GM21360 (cell line): ENCODE results near the gene RPL27A.

Experiments
- ATAC-seq: cut with Tn5 transposase; IDR thresholded peaks from one replicate; pipeline ENCODE4 v1.9.1; 2021; ENCODE audit warnings: mild to moderate bottlenecking, moderate library complexity; ENCODE audit not compliant: unreplicated experiment

Gene RPL27A

DNA sequence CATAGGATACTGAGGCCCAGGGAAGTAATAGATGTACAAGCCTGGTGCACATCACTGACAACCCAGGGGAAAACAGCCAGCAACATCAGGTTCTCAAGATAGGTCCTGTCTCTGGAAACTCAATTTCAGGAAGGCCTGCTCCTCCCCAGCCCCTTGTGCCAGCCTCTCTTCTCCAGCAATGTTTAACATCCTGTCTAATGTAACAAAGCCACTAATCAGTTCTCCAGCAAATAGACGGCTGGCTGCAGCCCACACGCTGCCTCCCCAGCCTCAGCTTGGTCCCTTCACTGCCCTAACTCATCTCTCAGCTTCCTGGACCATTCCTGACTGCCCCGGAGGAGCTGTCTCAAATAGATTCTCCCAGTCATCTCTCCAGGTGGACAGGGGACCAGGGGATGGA, 37.8 kb downstream of the RPL27A start:
- no peak for ATAC-seq

DNA sequence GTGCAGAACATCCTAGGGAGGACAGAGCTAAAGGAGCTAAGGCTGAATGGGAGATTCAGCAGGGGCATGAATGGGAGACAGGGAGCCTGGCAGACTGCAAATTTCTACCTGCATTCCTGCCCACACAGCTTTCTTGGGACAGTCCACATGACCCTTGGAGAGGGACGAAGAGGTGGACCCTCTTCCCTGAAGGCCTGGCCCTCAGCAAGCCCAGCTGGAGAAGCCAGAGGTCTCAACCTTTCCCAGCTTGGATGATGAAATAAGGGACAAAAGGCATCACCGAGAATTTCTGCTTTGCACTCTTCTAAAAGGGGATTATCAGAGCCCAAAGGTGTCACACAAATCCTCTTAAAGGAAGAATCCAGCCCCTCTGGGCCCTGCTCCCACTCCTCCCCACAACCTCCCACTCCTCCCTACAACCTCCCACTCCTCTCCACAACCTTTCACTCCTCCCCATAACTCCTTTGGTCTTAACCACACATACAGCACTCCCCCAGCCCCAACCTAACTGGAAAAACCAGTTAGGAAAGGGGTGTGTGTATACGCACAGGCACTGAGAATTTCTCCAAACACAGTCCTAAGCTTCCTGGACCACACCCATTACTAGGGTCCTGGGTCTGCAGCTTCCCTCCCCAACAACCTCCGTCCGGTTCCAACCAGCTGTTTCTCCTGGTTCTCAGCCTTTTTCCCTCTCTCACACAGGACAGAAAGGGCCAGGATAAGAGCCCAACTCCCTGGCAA, 38.4 kb downstream of the RPL27A start:
- no peak for ATAC-seq

DNA sequence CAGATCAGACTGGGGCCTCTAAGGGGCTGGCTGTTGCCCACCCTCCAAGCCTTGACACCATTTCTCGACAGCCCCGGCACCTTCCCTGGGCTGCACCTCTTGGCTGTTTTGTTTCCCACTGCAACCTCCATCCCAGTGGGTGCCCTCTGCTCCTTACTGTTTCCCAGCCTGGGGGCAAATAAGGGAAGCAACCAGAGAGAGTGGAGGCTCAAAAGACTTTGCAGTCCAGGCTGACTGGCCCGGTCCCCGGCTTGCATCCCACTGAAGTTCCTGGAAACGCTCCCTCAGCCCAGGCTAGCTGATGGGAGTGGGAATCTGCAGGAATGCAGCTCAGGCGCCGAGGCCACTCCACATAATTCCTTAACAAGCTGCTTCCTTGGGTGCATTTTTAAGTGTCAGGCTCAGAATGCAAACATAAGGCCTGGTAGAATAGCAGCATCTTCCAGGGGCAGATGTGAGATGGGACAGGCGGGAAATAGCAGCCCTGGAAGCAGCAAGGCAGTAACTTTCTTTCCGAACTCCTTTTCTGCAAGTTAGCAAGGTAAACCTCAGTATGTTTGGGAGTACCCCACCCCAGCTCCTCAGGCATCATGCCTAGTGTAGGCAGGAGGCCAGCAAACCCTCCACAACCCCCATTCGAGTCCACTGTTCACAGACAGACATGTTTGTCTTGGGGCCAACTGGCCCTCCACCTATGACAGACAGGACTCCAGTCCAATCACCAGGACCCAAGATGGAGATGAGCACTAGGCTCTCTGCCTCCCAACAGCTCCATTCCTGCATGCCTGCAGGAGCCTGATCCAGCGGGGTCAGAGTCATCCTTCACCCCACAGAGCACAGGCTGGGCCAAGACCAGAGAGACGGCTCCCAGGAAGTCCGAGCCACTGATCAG, 39.3 kb downstream of the RPL27A start:
- ATAC-seq = no peak

DNA sequence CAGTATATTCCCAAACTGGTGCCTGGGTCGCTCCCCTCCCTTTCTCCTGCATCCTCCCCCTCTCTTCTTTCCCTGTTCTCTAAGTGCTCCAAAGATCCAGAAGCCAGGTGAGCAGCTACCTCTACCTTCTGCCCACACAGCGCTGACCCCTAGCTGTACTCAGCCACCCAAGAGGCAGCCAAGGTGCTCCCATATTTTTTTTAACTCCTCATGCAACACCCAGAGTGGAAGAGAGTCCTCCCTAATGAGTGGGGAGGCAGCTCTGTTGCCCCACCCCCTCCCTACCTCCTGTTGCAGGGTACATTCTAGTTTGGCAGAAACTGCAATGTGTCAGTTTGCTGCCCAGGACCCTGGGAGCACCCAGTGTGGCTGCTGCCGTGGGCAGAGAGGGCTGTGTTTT, 40.2 kb downstream of the RPL27A start:
- no peak for ATAC-seq

DNA sequence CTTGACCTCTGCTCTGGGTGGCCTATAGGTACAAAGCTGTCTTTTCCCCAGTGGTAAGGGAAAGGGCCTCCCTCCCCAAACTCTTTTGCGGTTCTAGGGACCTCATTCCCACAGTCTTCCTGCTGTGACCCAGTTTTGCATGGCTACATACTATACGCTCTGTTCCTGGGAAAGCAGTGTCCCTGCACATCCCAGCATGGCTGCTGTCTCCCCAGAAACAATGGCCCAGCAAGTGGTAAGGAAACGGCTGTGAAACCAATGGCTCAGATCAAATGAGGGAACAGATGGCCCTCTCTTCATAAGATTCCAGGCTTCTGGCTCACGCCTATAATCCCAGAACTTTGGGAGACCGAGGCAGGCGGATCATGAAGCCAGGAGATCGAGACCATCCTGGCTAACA, 41.1 kb downstream of the RPL27A start:
- no peak for ATAC-seq

DNA sequence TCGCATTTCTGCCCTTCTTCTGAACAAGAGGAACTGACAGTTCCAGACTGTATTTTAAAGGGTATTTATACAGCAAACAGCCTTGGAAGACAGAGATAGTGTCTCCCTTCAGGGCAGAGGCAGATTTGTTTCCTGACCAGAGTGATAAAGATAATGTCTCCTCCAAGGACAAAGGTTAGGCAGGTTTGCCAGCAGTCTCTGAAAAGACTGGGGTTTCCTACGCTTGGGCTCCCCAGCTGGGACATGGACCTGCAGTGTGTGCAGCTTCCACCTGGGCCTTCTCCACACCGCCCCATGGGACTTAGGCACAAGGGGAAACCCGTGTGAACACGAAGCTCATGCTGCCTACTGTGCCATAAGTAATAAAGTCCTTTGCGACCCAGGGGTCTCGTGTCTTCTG, 42.1 kb downstream of the RPL27A start:
- ATAC-seq = no peak

DNA sequence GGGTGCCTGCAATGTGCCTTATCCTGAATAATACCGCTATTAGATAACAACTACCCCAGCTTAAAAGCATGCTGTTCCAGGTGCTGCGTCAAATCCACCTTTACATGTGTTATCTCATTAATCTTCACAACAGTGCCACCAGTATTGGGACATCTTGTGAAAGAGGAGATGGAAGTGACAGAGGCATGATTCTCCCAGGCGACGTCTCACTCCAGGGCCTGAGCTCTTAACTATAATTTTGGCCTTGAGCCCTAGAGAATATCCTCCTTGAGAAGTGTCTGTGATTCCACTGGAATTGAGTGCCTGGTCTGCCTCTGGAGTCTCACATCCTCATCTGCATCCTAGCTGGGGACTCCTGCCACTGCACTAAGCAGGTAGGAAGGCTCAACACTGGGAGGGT, 43.8 kb downstream of the RPL27A start:
- no peak for ATAC-seq

DNA sequence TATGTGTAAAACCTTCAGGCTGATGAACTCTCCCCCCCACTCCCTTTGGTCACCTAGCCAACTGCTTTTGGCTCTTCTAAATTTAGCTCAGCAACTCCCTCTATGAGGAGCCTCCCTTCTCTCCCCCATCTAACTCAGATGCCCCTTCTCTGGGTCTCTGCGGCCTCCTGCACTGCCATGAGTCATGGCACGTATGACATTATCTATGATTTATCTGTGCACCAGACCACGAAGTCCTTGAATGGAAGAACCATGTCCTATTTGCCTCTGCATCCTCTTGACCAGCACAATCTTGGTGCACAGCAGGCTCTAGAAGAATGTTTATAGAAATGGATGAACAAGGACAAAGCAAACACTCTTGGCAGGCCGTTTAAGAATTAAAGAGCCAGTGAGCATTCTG, 46.0 kb downstream of the RPL27A start:
- ATAC-seq = no peak

DNA sequence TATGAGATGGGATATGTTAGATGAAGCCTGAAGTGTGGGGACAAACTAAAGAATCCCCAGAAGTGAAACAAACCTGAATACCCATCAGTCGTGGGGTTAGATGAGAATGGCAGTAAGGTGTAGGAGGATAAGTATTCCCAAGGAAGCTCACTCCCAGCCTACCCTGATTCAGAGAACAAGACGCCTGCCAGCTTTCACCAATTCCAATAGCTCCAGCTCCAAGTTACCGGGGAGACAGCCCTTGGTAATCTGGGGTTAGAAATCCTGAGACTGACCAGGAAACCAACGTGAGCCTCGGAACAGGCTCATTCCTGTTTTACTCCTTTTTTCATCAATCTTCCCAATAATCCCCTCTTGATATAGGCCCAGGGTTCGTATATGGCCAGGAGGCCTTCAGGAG, 46.5 kb downstream of the RPL27A start:
- ATAC-seq = no peak

DNA sequence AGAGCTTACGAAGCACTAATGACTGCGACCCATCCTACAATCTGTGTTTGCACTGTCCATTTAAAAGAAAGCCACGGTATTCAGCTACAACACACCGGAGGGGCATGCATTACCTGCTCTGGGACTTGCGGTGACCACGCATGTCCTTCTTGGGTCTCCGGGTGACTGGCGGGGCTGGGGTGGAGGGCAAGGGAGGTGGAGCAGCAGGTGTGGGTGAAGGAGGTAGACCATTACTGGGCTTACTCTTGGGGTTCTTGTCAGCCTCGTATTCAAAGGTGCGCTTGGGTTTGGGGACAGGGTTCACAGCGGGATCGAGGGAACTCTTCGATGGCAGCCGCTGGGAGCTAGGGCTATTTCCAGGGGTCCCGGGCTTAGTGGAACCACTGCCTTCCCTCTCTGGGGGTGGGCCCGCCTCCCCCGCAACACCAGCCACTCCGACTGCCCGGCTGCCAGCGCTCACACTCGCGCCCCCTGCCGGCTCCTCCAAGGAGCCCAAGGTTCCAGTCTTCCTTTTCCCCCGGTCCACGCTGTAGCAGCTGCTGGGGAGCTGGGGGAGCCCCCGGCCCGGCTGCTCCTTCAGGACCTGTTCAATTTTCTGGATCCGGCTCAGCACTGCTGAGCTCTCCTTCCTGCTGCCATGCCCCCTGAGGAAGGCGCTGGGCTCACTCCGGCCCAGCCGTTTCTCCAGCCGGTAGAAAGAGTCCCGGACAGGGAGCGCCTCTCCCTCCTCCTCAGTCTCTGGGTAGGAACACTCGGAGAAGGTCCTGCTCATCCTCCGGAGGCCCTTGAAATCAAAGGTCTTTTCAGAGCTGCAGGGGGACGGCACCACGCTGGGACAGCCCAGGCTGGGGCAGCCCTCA, 47.5 kb downstream of the RPL27A start:
- ATAC-seq = no peak

DNA sequence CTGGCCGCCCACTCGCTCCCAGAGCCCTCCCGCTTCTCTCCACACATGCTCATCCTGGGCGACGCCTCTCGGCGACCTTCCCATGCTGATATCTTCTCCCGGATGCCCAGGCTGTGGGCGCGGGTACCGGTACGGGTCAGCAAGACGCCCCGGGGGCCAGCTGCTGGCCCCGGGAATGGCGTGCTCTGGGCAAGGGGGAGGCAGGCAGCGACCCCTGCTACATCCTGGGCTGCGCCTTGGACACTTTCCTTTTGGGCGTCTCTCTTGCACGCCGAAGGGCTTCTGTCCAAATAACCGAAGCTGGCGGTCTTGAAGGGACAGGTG, 48.1 kb downstream of the RPL27A start:
- ATAC-seq = no peak

DNA sequence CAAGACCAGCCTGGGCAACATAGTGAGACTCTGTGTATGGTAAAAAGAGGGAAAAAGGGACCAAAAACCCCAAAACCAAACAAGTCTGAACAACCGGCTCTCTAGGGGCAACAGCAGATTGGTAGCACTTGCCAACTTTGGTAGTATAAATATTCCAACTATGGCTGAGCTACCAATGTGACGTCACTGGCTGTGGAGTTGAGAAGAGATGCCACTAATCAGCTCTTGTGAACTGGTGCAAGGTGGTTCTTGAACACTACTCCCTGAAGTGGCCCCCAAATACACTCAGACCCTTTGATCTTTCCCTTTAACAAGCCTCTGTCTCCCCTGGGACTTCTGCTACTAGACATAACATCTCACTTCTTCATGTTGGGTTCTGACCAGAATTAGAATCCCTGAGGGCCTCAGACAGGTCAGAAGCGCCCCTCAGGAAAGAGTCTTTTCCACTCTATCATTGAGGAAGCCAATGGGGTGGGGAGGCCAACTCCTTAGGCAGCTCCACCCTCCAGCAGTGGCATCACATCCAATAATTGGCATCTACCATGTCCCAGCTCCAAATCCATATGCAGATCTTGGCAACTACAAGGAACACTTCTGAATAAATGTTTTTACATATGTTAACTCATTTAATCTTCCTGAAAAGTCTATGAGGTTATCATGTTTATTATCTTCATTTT, 49.2 kb downstream of the RPL27A start:
- ATAC-seq = no peak

DNA sequence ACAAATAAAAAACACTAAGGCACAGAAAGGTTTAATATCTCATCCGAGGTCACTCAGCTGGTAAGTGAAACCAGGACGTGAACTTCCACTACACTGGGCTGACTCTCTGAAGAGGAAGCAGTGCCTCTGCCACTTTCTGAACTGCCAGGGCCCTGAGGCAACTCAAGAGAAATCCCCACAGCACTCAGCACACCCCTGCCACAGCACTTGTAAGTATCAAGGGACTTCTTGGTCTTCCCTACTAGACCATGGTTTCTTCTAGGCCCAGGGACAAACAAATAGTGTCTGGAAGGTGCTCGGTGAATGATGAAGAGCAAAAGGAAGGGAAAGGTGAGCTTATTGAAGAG, 49.7 kb downstream of the RPL27A start:
- peak; percentile 60 for ATAC-seq

DNA sequence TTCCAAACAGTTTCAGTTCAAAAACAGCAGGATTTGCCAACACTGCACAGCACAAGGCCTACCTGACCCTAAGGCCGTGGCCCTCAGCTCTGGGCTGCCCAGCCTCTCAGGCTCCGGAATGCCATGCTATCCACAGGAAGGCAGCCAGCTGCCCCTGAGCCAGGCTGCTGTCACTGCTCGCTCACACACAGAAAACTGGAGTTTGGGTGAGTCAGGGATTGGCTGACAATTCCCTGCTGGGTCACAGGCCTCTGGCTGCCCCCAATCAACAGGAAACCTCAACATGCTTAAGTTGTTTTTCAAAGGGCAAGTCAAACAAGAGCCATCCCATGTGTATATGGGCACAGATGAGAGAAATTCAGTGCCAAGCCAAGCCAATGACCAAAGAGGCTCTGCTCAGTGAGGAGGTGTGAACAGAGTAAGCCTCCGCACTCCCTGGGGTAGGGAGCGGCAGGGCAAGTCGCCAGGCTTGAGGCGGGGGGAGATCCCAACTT, 50.2 kb downstream of the RPL27A start:
- ATAC-seq = no peak

DNA sequence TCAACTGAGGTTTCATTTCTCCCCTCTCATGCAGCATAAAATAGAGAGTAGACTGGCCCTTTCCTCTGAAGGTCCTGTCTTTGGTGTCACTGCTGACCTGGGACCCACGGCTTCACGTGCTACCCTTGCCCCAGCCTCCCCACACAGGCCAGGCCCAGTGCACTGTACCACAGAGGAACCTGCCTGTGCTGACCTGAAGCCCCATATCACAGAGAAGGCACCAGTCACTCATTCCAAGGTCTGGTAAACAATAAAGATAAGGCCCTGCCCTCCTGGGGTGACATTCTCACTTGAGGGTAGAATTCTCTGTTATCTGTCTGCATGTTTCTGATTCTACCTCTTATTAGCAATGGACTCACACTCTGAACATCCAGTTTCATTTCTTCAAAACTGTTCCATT, 51.3 kb downstream of the RPL27A start:
- no peak for ATAC-seq

DNA sequence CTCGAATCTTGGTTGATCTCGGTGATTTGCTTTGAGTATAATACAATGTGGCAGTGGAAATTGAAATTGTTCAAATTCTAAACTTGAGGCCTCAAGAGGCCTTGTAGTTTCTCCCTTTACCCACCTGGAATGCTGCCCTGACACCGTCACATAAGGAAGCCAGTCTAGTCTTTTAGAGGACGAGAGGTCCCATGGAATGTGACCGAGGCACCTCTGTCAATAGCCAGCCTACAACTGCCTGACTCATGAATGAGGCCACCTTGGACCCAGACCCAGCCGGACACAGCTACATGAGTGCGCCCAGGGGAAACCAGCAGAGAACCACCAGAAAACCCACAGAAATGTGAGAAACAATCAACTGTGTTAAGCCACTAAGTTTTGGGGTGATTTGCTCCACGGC, 52.5 kb downstream of the RPL27A start:
- ATAC-seq = no peak

DNA sequence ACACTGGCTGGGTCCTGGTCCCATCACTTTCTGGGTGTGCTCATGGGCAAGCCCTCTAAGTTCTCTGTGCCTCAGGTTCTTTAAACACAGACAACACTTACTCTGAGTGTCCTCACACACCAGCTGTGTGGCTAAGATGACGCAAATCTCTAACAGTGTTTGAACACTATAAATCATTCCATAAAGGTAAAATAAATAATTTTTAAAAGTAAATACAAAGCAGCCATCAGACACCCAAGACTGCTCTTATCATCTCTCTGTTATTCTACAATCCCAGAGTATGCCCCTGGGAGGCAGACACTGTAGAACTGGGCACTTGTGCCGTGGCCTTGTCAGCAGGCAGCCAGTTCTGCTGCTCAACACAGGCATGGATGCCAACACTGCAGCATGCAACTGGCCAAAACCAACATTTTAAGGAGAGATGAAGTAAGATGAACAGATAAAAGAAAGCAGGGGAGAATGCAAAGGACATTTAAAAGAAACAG, 56.8 kb downstream of the RPL27A start:
- no peak for ATAC-seq
